GM03348 (cell line): Measurements from ENCODE around the gene LRRFIP1.

Source experiments
- DNase-seq: peaks from one replicate; pipeline ENCODE4 v3.0.0; 2012; ENCODE audit warnings: low spot score

The LRRFIP1 gene

DNA sequence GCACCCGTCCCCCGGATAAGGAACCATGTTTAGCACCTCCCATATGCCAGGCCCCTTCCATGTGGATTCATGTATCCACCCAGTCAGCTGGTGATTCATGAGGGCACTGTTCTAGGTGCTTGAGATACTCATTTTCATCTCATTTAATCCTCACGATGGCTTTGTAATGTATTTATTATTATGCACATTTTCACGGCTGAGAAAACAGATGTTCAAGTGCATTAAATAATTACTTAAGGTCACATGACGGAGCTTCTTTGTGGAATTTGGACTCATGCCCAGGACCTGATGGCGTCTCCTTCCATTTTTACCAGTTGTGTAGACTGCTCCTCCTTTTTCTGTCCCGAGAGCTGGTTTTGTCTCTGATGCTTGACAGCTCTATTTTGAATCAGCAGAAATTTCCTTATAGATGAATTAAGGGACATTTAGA lies 99.0 kb downstream of the LRRFIP1 start:
- no peak for DNase-seq

DNA sequence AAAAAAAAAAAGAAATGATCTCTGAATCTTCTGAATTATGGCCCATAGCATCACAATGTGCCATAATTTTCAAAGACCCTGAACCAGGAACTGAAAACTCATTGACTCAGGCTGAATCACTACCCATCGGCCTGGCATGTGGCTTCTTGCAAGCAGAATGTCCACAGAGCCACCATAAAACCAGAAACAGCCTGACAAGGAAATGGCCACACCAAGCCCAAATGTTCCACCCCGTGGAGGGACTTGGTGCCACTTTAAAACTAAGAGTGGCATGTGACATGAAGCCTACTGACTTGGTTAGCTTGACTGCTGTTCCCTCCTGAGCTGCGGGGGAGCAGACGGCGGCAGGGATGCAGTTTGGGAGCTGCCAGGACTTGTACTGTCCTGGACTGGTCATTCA lies 100.0 kb downstream of the LRRFIP1 start:
- DNase-seq: no peak

DNA sequence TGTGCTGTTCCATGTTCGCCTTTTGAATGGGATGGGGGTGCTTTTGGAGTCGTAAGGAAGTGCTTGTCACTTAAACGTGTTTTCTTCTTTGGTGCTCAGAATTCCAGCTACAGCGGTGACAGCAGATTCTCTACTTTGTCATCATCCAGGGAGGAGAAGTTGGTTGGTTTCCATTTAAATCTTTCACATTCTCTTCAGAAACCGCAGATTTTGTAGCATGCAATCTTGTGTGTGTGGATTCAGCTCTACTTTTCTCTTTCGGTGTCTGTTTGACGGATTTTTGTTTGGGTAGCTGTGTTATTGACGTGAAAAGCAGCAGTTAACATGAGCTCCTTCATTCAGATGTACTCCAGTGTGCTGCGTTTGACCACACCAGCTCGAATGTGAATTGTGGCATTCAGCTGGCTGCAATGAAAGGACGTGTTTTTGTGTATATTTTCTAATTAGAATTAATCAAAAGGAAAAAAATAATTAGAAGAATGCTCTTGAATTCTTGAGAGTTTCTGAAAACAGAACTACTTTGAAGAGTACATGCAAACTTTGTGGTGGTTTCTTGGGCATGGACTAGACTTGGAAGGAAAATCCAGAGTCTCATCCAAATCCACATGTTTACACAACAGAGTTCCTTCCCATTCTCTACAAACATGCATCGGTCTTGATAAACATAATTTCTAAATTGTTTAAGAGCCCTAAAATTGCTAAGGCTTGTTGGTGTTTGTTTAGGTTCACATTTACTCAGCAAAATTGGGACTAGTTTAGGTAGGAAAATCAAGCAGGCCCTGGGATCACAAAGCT lies 102.5 kb downstream of the LRRFIP1 start:
- DNase-seq: peak; percentile 33

DNA sequence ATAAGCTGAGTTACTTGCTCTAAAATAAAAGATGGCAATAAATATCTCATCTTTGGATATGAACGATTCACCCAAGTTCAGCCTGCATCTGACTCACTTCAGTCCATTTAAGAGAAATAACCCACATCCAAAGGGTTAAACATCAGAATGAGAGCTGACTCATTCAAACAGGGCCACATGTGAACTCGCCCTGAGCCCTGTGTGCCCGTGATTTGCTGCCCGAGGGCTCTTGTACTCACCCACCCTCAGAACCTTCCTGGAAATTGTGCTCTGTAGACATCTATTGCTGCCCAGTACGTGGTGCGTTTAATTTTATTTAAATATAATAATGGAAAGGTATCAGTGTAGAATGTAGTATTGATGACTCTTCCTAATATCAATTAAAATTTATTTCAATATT lies 104.3 kb downstream of the LRRFIP1 start:
- DNase-seq: peak; percentile 58

DNA sequence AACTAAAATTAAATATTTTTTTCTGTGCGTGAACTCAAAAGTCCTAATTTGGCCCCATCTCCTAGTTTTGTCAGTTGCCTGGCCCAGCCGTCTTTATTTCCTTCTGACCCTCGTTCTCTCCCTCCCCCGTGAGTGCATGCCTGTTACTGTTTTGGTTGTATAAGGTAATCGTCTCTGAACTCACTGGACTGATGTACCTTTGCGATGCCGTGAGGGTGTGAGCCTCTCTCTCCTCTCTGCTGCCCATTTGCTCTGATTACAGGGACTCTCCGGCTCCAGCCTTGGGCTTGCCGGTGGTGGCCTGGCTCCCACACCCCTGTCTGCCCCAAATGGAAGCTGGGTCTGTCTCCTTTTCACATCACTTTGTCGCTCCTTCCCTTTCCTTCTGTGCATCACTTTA lies 104.7 kb downstream of the LRRFIP1 start:
- DNase-seq: no peak

DNA sequence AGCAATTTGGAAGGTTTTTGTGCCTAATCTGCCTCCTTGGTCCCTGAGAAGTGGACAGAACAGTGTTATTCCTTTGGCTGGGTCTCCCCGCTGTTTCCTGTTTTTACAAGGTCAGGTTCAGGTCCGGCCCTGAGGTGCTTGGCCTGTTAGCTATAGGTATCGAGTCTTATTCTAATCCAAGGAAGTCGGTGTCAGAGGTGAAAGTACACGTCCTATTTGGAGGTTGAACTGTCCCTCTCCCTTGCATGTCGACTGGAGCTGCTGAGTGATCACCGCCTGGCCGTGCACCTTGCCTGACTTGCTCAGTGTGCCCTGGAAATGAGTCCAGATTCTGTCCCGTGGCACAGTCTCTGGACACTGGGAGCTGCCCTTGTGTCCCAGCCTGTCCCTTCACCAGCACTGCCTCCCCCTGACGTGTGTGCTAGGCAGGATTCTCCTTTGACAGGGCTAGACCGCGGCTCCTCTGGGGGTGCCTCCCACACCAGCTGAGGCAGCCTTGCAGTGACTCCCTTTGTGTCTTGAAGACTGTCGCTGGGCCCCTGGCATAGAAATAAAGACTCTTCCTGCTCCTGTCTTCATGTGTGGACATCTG lies 105.5 kb downstream of the LRRFIP1 start:
- DNase-seq: no peak

DNA sequence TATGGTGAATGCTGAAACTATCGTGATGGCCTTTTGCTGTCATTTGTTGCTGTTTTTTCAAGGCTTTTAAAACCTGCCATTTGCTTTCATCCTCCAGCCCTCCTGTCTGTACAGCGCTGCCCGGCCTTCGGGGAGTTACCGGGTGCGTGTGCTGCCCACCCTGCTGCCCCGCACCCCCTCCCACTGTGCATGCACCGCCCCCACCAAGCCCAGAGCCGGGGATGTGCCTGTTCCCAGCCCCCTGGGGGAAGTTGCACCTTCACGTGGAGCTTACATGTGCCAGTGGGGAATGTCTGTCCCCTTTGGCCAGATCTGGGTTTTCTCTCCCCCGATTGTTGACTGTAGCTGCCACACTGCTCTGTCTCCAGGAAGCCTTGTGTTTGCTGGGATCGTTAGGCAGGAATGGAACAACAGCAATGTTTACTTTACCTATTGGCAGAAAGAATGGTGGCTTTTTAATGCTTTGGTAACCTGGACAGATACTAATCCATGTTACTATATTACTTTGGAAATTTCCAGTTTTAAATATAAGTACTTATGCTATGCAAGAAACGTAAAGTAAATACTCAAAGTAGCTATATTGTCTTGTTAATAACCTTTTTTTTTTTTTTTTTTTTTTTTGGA lies 106.4 kb downstream of the LRRFIP1 start:
- no peak for DNase-seq

DNA sequence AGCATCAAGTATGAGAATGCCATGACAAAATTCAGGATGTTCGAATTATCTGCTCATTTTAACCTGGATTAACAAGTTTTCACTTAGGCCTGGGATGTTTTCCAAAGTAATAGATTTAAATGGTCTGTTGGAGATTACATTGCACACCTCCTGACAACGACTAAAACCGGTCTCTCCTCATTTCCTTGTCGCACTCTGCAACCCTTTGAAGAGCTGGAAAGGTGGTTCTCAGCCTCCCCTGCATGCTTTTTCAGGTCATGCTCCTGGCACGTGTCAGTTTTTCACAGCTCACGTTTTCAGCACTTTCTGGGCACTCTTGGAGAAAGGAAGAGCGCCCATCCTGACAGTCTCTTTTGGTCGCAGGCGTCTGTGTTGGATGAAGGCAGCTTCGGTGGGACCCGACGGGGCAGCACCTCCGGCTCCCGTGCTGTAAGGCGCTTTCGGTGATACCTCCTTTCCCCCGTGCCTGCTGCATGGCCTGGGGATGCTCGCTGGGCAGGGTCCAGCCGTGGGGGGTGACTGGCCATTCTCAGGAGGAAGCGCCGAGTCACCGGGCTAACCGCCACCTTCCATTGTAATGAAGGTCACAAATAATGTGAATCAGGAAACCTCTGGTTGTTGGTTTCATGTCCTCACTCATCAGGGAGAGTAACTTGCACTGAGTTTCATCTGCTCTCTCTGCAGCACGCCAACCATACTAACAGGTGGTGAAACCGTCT lies 107.7 kb downstream of the LRRFIP1 start:
- DNase-seq: no peak

DNA sequence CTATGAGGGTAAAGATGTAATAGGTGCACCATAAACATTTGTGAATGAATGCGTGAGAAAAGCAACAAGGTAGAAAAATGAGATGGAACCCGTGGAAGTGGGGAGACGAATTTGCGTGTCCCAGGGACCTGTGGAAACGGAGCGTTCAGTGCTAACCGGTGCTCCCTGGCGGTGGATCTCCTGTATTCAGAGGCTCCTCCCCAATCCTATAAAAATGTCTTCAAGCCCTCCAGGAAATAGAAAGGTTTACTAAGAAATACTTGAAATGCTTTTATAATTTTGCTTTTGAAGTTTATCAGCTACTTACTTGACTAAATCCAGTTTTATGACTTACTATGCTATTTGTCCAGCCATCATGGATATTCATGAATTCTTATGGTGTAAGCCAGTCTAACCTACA lies 108.4 kb downstream of the LRRFIP1 start:
- DNase-seq: no peak

DNA sequence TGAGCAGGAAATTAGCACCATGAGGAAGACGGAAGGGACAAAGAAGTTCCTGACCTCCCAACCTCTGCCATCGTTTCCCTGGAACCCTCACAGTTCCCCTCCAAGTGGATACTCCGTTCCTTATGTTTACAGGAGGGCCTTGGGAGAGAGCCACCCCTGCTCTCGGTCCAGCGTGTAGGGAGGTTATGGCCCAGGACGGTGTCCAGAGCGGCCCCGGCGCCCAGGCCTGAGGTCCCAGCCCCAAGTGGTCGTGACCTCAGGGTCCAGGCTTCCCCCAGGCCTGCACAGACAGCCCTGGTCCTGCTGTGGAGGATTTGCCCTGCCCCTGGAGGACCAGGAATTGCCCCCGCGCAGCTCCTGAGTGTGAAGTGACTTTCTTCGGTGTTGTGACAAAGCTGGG lies 109.4 kb downstream of the LRRFIP1 start:
- DNase-seq: no peak

DNA sequence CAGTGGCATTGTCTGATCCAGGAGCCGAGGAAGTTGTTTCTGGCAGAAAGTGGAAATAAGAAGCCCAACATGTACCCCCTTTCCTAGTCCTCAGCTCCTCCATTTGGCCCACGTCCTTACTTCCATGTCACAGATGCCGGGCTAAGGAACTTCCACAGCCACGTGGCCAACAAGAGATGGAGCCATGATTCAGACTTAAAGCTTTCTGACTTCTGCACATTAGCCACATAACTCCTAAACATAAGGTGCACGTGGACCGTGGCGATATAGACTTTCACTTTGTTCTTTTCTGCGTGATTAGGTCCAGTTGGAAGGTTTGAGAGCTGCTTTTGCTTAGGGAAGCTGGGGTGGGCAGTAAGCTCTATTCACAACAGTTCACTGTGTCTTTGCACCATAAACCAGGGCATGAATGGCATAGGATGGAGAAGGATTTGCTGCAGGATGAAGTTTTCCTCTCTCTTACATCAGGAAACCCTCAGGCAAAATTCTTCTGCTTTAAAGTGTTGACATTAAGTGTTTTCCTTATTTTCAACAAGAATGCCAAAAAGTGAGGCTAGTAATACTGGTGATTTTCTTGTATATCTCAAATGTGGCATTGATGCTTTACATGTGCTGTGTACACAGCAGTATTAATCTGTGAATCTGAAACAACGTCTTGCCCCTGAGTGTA lies 109.9 kb downstream of the LRRFIP1 start:
- DNase-seq: no peak

DNA sequence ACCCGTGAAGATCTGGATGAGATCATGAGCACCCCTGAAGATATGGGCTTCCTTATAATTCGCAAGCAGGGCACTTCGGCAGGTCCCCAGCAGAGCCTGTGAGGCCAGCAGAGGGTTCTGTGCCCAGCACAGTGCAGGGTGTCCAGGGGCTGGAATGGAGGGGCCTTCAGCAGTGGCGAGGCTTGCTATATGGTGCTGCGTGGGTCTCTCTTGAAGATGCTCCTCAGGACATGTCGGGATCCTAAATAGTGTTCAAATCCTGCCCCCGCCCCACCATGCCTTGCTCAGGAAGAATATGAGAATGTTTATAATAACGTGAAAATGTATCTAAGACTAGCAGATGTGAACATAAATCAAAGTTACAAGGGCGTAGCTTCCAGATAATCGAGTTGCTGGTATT lies 110.9 kb downstream of the LRRFIP1 start:
- no peak for DNase-seq

DNA sequence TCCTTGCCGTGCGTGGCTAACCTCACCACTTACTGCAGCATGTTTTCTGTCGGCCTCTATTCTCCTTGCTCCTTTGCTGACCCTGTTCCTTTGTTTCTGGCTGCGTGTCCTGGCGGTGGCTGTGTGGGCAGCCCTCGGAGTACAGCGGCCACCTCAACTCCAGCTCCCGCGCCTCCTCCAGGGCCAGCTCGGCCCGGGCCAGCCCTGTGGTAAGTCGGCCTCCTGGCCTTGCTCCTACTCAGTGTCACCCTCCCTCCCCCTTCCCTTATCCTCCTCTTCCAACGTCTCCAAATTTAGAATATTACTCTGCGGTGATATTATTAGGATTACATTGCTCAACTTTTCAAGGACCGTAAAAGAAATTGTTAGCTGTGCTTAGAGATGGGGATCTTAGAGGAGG lies 111.7 kb downstream of the LRRFIP1 start:
- no peak for DNase-seq

DNA sequence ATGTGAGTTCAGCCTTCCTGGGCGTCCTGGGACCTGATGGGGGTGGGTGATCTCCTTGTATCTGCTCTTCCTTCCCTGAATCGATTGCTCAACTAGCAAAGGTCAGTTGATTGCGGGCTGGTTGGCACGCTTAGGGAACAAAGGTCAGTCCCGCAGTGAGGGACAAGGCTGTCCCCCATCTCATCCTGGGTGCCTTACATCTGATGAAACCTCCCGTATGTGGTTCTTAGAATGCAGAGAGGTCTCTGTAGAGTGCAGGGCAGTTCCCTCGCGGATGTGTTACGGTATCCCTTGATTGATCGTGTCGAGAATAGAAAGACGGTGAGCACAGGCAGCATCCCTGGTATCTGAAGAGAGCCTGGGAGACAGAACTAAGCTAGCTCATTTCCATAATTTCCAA lies 114.8 kb downstream of the LRRFIP1 start:
- DNase-seq: no peak

DNA sequence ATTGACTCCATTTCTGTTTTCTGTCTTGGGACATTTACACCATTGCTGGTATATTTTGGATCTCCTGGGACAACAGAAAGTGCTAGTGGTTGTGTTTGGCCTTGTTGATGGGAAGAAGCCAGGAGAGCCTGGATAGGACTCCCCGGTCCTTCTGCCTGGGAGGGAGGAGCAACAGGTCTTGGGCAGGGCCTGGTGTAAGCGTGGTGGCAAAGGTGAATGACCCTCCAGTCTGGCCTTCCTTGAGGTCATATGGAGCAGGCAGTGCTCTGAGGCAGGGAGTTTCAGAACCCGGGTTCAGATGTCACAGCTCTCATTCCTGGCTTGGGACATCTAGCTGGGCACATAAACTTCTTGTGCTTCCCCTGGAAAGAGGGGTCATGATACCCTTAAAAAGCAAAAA lies 115.2 kb downstream of the LRRFIP1 start:
- no peak for DNase-seq

DNA sequence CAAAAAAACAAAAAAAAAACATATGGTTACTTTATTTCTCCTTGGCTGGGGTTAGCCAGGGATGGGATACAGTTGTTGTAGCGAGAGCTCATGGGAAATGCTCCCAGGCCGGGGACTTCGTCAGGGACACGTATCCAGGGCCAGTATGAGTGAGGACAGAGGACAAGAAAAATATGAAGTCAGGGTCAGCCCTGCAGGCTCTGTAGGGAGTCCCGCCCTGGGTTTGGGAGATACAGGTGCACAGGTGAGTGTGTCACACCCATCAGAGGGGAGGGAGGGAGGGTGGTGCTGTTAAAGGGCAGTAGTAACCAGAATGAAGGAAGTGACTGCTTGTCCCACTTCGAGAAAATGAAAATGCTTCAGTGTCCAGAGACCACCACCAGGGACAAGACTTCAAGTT lies 115.6 kb downstream of the LRRFIP1 start:
- DNase-seq: no peak

DNA sequence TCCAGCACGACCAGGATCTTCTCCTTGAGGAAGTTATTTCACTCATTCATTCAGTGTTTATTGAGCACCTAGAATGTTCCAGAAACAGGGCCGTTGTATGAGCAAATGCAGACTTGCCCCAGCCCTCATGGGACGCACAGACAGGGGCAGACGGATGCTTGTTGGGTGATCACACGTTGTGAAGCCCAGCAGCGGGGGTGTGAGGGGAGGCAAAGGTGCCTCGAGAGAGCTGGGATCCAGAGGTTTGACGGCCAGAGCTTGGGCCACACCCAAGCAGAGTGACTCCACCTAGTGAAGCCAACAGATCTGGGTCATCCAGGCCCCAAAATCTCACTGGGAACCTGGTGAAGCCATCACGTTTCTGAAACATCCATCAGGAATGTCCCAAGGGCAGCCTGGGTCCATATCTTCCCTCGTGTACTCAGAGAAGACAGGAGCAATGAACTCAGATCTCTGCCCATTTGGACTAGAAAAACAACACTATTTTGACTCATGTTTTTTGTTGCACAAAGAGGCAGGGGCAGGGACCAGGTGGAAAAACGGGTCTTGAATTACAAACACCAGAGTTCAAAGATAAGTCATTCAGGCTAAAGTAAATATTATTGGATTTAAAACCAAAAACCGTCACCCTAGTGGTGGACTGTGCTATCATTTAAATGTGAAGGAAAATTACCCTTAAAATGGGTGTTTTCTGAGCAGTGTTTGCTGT lies 116.3 kb downstream of the LRRFIP1 start:
- DNase-seq: peak; percentile 39

DNA sequence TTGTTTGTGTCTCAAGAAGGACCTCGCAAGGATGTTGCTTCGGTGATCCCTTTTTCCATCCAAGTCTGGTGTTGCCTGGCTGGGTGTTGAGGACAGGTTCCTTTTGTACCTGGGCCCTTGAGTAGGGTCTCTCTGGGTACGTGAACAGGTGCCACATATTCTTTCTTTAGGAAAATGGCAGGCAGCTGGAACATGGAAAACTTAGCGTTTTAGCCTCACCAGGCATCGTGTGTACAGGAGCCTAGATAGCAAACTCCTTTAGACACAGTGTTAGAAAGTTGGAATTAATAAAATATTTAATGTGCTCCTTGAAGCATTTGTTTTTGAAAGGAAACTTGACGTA lies 116.9 kb downstream of the LRRFIP1 start:
- DNase-seq: no peak

DNA sequence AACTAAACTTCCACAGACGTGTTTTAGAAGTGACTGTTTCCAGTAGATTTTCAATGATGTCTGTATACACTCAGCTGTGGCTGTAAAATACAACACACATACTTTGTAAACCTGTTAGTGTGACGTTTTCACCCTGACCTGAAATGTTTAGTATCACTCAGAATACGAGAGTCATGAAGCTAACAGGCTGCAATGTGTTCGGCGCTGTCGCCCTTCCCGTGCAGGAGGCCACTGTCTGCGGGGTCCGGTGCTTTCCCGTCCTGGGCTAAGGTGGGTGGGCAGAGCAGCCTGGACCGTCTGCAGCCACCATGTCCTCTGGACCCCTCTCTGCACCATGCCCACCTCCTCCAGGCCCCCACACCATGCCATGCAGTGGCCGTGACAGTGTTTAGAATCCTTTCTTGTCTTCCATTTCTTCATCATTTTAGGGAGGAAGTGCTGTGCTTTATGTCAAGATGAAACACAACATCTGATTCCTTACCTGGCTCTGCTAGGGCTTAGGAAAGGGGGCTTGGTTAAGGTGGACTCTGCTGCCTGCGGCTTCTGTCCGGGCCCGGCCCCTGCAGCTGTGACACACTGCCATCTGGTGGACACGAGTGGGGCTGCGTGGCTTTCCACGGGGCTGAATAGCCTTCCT lies 117.3 kb downstream of the LRRFIP1 start:
- peak; percentile 92 for DNase-seq

DNA sequence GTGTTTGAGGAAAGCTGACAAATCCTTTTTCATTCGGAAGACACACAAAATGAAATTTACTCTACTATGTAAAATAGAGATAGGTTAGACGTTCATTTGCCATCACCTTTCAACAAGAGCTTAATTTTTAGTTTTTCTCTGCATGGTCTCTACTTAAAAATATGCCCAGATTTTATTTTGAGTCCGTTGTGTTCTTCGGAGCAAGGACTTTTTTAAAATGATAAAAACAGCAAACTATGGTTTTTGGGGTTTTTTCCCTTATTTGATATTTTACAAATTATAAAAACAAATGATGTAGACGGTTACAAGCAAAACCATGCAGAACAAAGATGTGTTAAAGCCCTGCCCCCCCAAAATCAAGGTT lies 117.8 kb downstream of the LRRFIP1 start:
- DNase-seq: no peak
